T-helper 1 cell treated with Interleukin-12 subunit alpha and Interleukin-12 subunit beta and Interleukin-4 antibody, amounts not matched to agents 30 ng/mL and 1 ng/mL, for 36 hours (primary cell): Measurements from ENCODE around the gene TRAPPC3. TPM values are rescaled to one million over a fixed set of nuclear protein-coding genes. Genes with fewer than 3 reads are reported as not detected.

Source experiments
- intact Hi-C: fragments of 100-400 bp; cut with micrococcal nuclease; formaldehyde crosslinking; loops from one replicate; pipeline ENCODE4 v1.15.1; 2024
- total RNA-seq: library from RNA; stranded (reverse); gene quantifications from 2 replicates; pipeline ENCODE4 v1.2.3, GENCODE V29; 2022

The TRAPPC3 gene
- total RNA-seq, 1 donor from 2014 or later, result 62.8 TPM

GRCh38 chr1:36132029-36132428 is 17.3 kb downstream of the TRAPPC3 start:
- intact Hi-C loops, result no loop called here

DNA sequence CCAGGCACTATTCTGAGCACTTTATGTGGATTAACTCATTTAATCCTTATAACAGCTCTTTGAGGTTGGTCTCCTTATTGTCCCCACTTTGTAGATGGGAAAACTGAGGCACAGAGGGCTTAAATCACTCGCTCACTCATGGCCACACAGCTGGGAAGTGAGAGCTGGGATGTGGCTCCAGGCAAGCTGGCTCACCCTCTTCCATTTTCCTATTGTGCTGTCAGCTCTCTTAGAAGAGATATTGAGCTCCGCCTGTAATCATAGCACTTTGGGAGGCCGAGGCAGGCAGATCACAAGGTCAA is 20.4 kb downstream of the TRAPPC3 start:
- intact Hi-C loops, result no loop called here

DNA sequence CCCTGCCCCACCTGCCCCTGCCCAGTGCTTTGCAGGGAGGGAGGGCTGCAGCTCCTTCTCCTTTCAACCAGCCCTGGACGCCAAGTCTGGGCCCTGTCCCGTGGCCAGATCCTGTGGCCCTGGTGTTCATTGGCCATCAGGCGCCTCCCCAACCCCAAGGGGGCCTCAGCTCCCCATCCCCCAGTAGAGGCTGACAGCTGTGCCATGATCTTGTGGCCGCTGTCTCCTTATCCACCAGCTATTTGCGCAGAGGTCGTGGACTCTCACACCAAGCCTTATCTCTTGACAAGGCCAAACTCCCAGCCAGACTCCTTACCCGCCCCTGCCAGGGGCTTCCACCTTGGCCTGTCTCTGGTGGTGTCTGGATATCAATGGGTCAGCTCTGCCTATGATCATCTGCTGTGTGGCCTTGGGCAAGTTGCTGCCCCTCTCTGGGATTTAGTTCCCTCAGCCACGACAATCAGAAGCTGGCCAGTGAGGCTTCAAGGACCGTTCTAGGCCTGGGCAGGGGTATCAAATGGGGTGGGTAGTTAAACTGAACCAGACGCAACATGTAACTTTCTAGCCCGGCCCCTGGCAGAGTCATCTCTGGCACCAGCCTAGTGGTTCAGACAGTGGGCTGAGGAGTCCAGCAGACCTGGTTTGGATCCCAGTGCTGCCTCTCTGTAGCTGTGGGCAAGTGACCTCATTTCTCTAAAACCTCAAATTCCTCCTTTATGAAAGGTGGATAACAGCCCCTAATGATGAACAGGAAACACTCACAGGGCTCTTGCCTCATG is 21.0 kb downstream of the TRAPPC3 start:
- intact Hi-C loops, result no loop called here

DNA sequence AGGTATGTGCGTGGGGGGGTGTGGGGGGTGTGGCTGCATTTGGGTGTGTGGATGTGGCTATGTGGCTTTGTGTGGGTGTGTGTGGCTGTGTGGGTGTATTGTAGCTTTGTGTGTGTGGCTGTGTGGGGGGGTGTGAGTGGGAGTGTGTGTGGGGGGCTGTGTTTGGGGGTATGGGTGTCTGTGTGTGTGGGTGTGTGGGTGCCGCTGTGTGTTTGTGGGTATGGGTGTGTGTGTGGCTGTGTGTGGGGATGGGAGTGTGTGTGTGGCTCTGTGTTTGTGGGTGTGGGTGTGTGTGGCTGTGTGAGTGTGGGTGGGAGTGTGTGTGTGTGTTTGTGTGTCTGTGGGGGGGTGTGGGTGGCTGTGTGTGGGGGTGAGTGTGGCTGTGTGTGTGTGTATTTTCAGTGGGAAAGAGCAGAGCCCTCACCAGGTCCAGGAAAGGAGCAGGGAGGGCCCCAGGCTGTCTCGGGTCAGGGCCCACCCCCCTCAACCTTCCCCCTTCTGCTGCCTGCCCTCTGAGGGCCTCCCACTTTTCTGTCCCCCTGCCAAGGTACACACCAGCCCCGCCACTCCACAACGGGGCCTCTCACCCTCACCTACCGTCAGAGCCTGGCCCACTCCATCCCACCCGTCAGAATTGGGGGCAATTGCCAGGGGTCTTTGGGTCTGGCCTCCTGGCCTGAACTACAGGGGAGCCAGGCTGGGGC is 22.3 kb downstream of the TRAPPC3 start:
- intact Hi-C loops, result no loop called here

GRCh38 chr1:36126005-36126716 is 23.1 kb downstream of the TRAPPC3 start:
- intact Hi-C loops, result no loop called here

- intact Hi-C loops, result no loop called here
Observed at GRCh38 chr1:36125129-36125991, 23.9 kb downstream of the TRAPPC3 start, which contains the start of gene COL8A2. TSS of gene COL8A2 (minus strand) at chr1:36125222. CDS start at chr1:36100242, 24,980 bp downstream.

DNA sequence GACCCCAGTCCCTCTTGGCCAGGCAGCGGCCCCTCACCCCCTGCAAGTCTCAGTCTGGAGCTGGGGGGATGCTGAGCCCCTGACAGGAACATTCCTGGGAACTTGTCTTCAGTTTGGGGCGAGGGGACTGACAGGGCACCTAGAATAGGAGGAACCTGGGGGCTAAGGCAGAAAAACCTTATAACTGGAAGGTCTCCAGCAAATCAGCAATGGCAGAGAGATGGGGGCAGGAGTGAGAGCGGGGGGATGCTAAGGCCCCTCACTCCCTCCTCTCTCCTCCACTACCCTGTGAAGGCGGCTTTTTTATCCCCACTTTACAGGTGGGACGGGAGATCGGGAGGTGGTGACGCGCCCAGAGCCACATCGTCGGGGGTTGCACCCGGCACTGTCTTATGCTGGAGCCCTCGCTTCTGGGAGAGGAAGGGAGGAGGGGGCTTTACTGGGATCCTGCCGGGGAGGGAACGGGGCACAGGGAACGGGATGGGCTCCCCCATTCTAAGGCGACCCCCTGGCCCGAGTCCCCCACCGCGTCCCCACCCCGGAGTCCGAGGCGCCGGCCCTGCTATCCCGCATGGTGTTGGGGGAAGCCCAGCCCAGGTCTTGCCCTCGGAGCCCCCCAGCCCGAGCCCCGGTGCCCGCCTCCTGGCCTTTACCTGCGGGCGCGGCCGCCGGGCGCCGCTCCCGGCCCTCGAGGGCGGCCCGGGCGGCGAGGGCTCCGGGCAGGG is 24.7 kb downstream of the TRAPPC3 start:
- intact Hi-C loops, result no loop called here

DNA sequence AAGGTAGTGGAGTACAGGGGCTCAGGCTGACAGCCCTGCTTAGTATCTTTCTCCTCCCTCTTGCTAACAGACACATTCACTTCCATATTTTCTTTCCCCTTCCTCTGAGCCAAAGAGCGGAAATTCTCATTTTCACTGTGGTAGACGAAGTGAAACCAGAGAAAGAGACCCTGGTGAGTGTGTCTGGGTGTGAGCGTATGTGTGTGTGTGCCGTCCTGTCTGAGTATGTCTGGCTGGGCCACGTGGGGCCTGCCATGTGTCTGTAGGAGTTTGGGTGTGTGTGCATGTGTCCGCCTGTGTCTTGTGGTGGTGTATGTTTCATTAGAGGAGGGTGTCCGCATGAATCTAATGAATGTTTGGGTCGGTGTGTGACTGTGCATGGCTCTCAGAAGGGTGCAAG is 25.9 kb downstream of the TRAPPC3 start:
- intact Hi-C loops, result no loop called here

DNA sequence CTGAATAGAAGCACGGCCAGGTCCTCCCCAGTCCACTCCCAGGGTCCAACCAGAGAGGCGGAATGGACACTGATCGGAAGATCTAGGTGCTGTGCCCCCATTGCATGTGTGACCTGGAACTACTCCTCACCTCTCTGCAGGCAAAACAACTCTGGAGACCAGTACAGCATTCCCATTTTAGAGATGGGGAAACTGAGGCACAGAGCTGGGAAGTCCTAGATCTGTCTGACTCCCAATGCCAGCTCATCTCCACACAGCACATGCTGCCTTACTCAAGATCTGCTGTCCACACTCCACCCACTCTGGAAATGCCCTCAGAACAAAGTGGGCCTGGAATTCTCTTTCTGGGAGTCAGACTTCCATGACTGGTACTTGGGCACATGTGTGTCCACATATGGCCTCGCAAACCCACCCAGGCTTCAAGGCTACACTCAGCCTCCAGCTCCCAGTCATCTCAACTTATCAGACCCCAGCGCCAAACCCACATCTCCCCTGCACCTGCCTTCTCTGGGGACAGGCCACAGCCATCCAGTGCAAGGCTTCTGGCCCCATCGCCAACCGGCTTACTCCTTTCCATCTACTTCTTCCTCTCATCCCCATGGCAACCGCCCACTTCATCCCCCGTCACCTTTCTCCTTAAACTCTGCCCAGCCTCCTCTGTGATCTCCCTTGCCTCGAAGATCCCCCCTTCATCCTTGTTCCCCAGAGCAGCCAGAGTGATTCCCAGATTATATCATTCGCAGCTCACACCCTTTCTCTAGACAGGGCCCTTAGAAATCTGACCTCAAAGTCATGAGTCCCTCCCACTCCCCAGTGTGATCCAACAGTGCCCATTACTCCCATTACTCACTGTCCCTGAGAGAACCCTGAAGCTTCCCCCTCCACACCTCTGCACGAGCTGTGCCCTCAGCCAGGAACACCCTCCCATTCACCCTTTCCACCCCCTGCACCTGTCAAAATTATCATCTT is 26.9 kb downstream of the TRAPPC3 start:
- intact Hi-C loops, result no loop called here

DNA sequence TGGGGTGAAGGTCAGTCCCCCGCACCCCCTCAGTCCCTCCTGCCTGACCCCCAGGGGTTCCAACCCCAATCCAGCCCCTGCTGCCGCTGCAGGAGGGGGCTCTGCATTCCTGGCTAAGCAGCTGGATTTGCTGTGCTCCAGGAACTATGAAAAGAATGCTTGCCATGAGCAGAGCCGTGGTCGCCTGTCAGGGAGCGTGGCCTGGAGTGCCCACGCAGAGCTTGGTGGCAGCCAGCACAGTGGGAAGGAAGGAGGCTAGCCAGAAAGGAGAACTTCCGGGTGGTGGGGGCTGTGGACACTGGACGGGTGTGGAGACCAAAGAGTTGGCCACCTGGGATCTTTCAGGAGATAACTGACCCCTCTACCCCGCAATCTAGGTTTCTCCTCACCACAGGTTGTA is 29.8 kb downstream of the TRAPPC3 start:
- intact Hi-C loops, result no loop called here

GRCh38 chr1:36118447-36119204 is 30.7 kb downstream of the TRAPPC3 start:
- intact Hi-C loops, result no loop called here

GRCh38 chr1:36116901-36117300 is 32.4 kb downstream of the TRAPPC3 start:
- intact Hi-C loops, result no loop called here

- intact Hi-C loops, result no loop called here
Observed at GRCh38 chr1:36115931-36116330, 33.4 kb downstream of the TRAPPC3 start.

DNA sequence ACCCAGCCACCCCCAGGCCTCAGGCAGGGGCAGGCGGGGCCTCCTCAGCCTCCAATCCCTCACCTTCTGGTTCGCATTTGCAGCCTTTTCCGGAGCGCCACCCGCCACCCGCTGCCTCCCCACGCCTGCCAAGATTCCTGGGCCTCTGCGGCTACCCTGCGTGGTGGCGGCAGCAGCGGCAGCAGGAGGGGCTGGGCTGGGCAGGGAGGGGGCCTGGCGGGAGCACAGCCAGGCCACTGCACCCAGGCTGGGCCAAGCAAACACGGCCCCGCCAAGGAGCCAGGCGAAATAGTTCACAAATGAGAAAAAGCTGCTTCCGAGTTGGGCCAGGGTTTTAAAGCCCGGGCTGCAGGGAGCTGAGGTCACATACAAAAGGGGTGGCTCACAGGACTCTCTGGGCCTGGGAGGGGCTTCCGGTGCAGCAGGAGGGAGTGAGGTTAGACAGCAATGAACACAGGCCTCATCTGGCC is 34.1 kb downstream of the TRAPPC3 start:
- intact Hi-C loops, result no loop called here

- intact Hi-C loops, result no loop called here
Observed at GRCh38 chr1:36114371-36114770, 34.9 kb downstream of the TRAPPC3 start.

DNA sequence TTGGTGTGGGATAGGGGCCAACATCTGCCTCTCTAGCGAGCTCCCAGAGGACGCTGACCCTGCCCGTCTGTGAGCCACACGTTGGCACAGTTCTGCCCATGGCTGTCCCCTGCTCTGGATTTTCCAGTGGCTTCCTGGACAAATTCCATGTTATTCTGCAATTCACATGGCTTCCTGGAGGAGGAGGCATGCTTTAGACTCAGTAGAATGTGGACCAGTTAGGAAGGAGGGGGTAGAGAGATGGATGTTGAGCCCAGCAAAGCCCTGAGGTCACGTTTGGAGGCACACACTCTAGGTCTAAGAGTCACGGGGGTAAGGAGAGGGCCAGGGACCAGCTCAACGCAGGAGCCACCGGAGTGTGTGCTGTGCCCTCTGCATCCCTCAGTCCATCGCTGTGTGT is 36.5 kb downstream of the TRAPPC3 start:
- intact Hi-C loops, result no loop called here

GRCh38 chr1:36111151-36111550 is 38.1 kb downstream of the TRAPPC3 start:
- intact Hi-C loops, result no loop called here

- intact Hi-C loops, result no loop called here
Observed at GRCh38 chr1:36109041-36109679, 40.1 kb downstream of the TRAPPC3 start.
